H1 (cell line): ENCODE results near the gene DPH6. TPM values are rescaled to one million over a fixed set of nuclear protein-coding genes. Genes with fewer than 3 reads are reported as not detected.

Experiments used
- CTCF ChIA-PET: fragments of 300-600 bp; sonication (Branson Sonifier 250); formaldehyde crosslinking; loops from one replicate; lab custom pipeline; 2021; ENCODE audit not compliant: partially characterized antibody; lab: Charles Lee
- POLR2A ChIA-PET: fragments of 300-600 bp; sonication (Branson Sonifier 250); formaldehyde crosslinking; loops from one replicate; lab custom pipeline; 2021; ENCODE audit warnings: inconsistent platforms; ENCODE audit not compliant: partially characterized antibody; lab: Charles Lee
- DNase-seq, 2 experiments: peaks; one replicate each; pipeline versions ENCODE4 v3.0.0 to v3.0.0-alpha.2; 2010 to 2022; ENCODE audit warnings: low spot score in 2 of 2, low read depth in 1 of 2, mixed read lengths in 1 of 2
- FAIRE-seq: peaks from 2 replicates; lab custom pipeline; 2011; peaks lifted over from hg19 to GRCh38; lab: Jason Lieb, UNC
- H2AFZ ChIP-seq: 2 replicates; pipeline ENCODE4 v1.8.1; 2012; ENCODE audit warnings: low read length, inconsistent platforms
- H2AK5ac ChIP-seq: 2 replicates; pipeline ENCODE4 v1.6.1; 2013; ENCODE audit warnings: low read depth, low read length
- H2BK120ac ChIP-seq: replicated peaks from 2 replicates; pipeline ENCODE3; 2013; ENCODE audit warnings: low read depth, low read length, inconsistent platforms
- H2BK12ac ChIP-seq: 2 replicates; pipeline ENCODE4 v1.6.1; 2013; ENCODE audit warnings: low read depth, low read length
- H2BK15ac ChIP-seq: 2 replicates; pipeline ENCODE4 v1.6.1; 2013; ENCODE audit warnings: low read length
- H2BK20ac ChIP-seq: 2 replicates; pipeline ENCODE4 v1.6.1; 2013; ENCODE audit warnings: low read length
- H2BK5ac ChIP-seq: 2 replicates; pipeline ENCODE4 v1.6.1; 2013; ENCODE audit warnings: low read depth, low read length
- H3K14ac ChIP-seq: 2 replicates; pipeline ENCODE4 v1.6.1; 2013; ENCODE audit warnings: inconsistent platforms; ENCODE audit not compliant: insufficient read length
- H3K18ac ChIP-seq: 2 replicates; pipeline ENCODE4 v1.6.1; 2013; ENCODE audit warnings: low read length; ENCODE audit errors: extremely low read depth
- H3K23ac ChIP-seq: 2 replicates; pipeline ENCODE4 v1.6.1; 2013; ENCODE audit warnings: inconsistent platforms; ENCODE audit not compliant: insufficient read length
- H3K23me2 ChIP-seq: 2 replicates; pipeline ENCODE4 v1.6.1; 2013; ENCODE audit warnings: low read depth, low read length
- H3K27ac ChIP-seq: 2 replicates; pipeline ENCODE4 v1.6.1; 2011; ENCODE audit warnings: low read depth, low read length, inconsistent platforms
- H3K27me3 ChIP-seq, 4 experiments: replicated peaks in 1 of 4; 1 replicate in 1 of 4; 2 replicates in 3 of 4; pipeline versions ENCODE4 v1.6.1 to v1.8.1; 2011 to 2013; ENCODE audit warnings: low read length in 3 of 4, mild to moderate bottlenecking in 3 of 4, inconsistent platforms in 2 of 4, mixed read lengths in 2 of 4, moderate library complexity in 1 of 4; ENCODE audit not compliant: control insufficient read depth in 3 of 4, insufficient read depth in 3 of 4; ENCODE audit errors: extremely low read depth in 1 of 4
- H3K36me3 ChIP-seq, 4 experiments: 2 replicates each; pipeline versions ENCODE4 v1.6.1 to v1.8.1; 2011 to 2013; ENCODE audit warnings: mild to moderate bottlenecking in 4 of 4, low read length in 3 of 4, moderate library complexity in 2 of 4, control low read depth in 1 of 4, inconsistent platforms in 1 of 4; ENCODE audit not compliant: insufficient read depth in 4 of 4, control insufficient read depth in 2 of 4
- H3K4ac ChIP-seq: replicated peaks from 2 replicates; pipeline ENCODE3; 2013; ENCODE audit warnings: low read length, low read depth, mixed read lengths, inconsistent platforms; ENCODE audit not compliant: insufficient read length
- H3K4me1 ChIP-seq, 4 experiments: replicated peaks in 1 of 4; 1 replicate in 1 of 4; 2 replicates in 3 of 4; pipeline versions ENCODE4 v1.6.1 to v1.8.1; 2011 to 2013; ENCODE audit warnings: low read length in 3 of 4, inconsistent platforms in 2 of 4, mixed read lengths in 1 of 4; ENCODE audit not compliant: insufficient read depth in 4 of 4, control insufficient read depth in 3 of 4
- H3K4me2 ChIP-seq, 2 experiments: 2 replicates each; pipeline versions ENCODE4 v1.6.1 to v1.8.1; 2011 to 2013; ENCODE audit warnings: low read depth in 2 of 2, low read length in 2 of 2, control low read depth in 1 of 2, inconsistent platforms in 1 of 2, mild to moderate bottlenecking in 1 of 2; ENCODE audit not compliant: insufficient read depth in 1 of 2
- H3K4me3 ChIP-seq, 4 experiments: fragments of 200-600, 300-600 bp in 1 of 4; sonication (generic), shearing (Covaris generic), sonication (Bioruptor Twin) in 1 of 4; 2 replicates each; pipeline versions ENCODE4 v1.5.1 to v1.8.1; 2011 to 2016; ENCODE audit warnings: low read length in 4 of 4, low read depth in 3 of 4, control low read depth in 2 of 4, inconsistent platforms in 2 of 4, mild to moderate bottlenecking in 2 of 4, mixed read lengths in 1 of 4, moderate library complexity in 1 of 4; ENCODE audit not compliant: insufficient read depth in 2 of 4; ENCODE audit errors: extremely low read depth in 1 of 4
- H3K56ac ChIP-seq: replicated peaks from 2 replicates; pipeline ENCODE3; 2013; ENCODE audit warnings: low read depth, mild to moderate bottlenecking, mixed read lengths, low read length, inconsistent platforms; ENCODE audit not compliant: insufficient read length
- H3K79me1 ChIP-seq: 2 replicates; pipeline ENCODE4 v1.6.1; 2013; ENCODE audit warnings: low read depth, low read length, control low read depth
- H3K79me2 ChIP-seq, 2 experiments: 2 replicates each; pipeline versions ENCODE4 v1.6.1 to v1.8.1; 2012 to 2013; ENCODE audit warnings: low read length in 2 of 2, mild to moderate bottlenecking in 2 of 2, inconsistent platforms in 1 of 2; ENCODE audit not compliant: insufficient read depth in 2 of 2, control insufficient read depth in 1 of 2
- H3K9ac ChIP-seq, 4 experiments: replicated peaks in 1 of 4; 1 replicate in 1 of 4; 2 replicates in 3 of 4; pipeline versions ENCODE4 v1.6.1 to v1.8.1; 2011 to 2013; ENCODE audit warnings: low read depth in 3 of 4, low read length in 3 of 4, control low read depth in 2 of 4, mild to moderate bottlenecking in 2 of 4, moderate library complexity in 2 of 4, inconsistent platforms in 1 of 4; ENCODE audit errors: extremely low read depth in 1 of 4
- H3K9me3 ChIP-seq, 2 experiments: 2 replicates each; pipeline versions ENCODE4 v1.6.1 to v1.8.1; 2012 to 2013; ENCODE audit warnings: mild to moderate bottlenecking in 2 of 2, moderate library complexity in 2 of 2, control low read depth in 1 of 2, inconsistent platforms in 1 of 2, low read depth in 1 of 2, low read length in 1 of 2, mixed read lengths in 1 of 2; ENCODE audit not compliant: insufficient read depth in 2 of 2
- H4K20me1 ChIP-seq, 2 experiments: replicated peaks in 1 of 2; 2 replicates each; pipeline versions ENCODE3 to v1.8.1; 2011 to 2013; ENCODE audit warnings: inconsistent platforms in 2 of 2, low read length in 2 of 2, mild to moderate bottlenecking in 1 of 2; ENCODE audit not compliant: insufficient read depth in 2 of 2, control insufficient read depth in 1 of 2
- H4K5ac ChIP-seq: 2 replicates; pipeline ENCODE4 v1.6.1; 2013; ENCODE audit warnings: low read length, low read depth, mixed read lengths, inconsistent platforms; ENCODE audit not compliant: insufficient read length
- H4K8ac ChIP-seq: 2 replicates; pipeline ENCODE4 v1.8.0; 2013; ENCODE audit warnings: mild to moderate bottlenecking, moderate library complexity, low read length, inconsistent platforms; ENCODE audit not compliant: insufficient read depth; ENCODE audit errors: extremely low read depth
- H4K91ac ChIP-seq: replicated peaks from 2 replicates; pipeline ENCODE3; 2013; ENCODE audit warnings: low read length, mixed read lengths, inconsistent platforms; ENCODE audit not compliant: insufficient read length
- ATF2 ChIP-seq: IDR thresholded peaks from 2 replicates; pipeline ENCODE4 v1.6.1; 2012; ENCODE audit warnings: low read length, inconsistent platforms
- CBX5 ChIP-seq: fragments of 300-800, 300-1000 bp; sonication (generic); IDR thresholded peaks from 2 replicates; pipeline ENCODE4 v1.7.1; 2016; ENCODE audit warnings: antibody characterized with exemption, low read length, low read depth
- CEBPB ChIP-seq: IDR thresholded peaks from 2 replicates; pipeline ENCODE4 v1.6.1; 2012; ENCODE audit warnings: low read depth, low read length
- CTBP2 ChIP-seq: IDR thresholded peaks from 2 replicates; pipeline ENCODE4 v1.7.0; 2011; ENCODE audit warnings: borderline replicate concordance, mild to moderate bottlenecking, moderate library complexity, mixed read lengths, low read length; ENCODE audit not compliant: insufficient read depth, insufficient read length
- EGR1 ChIP-seq: IDR thresholded peaks from 2 replicates; pipeline ENCODE4 v1.6.1; 2011; ENCODE audit warnings: low read depth, low read length, borderline replicate concordance
- JUND ChIP-seq: IDR thresholded peaks from 2 replicates; pipeline ENCODE4 v1.6.1; 2011; ENCODE audit warnings: mild to moderate bottlenecking, improper control_type of control experiment, low read length
- NANOG ChIP-seq: IDR thresholded peaks from 2 replicates; pipeline ENCODE4 v1.6.1; 2011; ENCODE audit warnings: low read length, low read depth, mild to moderate bottlenecking, inconsistent platforms; ENCODE audit not compliant: insufficient read depth, poor library complexity, severe bottlenecking
- NRF1 ChIP-seq: IDR thresholded peaks from 2 replicates; pipeline ENCODE4 v1.6.1; 2011; ENCODE audit warnings: mild to moderate bottlenecking, low read depth, low read length, improper control_type of control experiment
- PHF8 ChIP-seq: fragments of 200-600 bp; sonication (generic); conservative IDR thresholded peaks from 2 replicates; pipeline ENCODE4 v1.7.1; 2012; ENCODE audit warnings: low read depth, mild to moderate bottlenecking, inconsistent platforms, low read length, moderate library complexity
- POLR2AphosphoS5 ChIP-seq: IDR thresholded peaks from 2 replicates; pipeline ENCODE4 v1.6.1; 2011; ENCODE audit warnings: low read depth, low read length
- SIRT6 ChIP-seq: IDR thresholded peaks from one replicate; pipeline ENCODE4 v1.7.1; 2012; ENCODE audit warnings: low read length, inconsistent platforms
- SUZ12 ChIP-seq: fragments of 200-600 bp; sonication (generic); IDR thresholded peaks from 2 replicates; pipeline ENCODE4 v1.6.1; 2012; ENCODE audit warnings: mild to moderate bottlenecking, inconsistent platforms, low read length, moderate library complexity, mixed read lengths
- whole genome bisulfite sequencing, 2 experiments: shearing (Covaris generic) in 1 of 2; methylation state at CpG; one replicate each; pipeline versions ENCODE4 v1.1.6 to v1.1.7; 2013 to 2015; ENCODE audit warnings: low lambda C conversion rate in 2 of 2, mixed read lengths in 2 of 2, inconsistent platforms in 1 of 2, low coverage in 1 of 2, missing lambda C conversion rate in 1 of 2; ENCODE audit not compliant: insufficient replicate concordance in 2 of 2, insufficient coverage in 1 of 2, insufficient read length in 1 of 2; ENCODE audit errors: extremely low coverage in 1 of 2, missing lambda C conversion rate in 1 of 2; 5-methylcytosine and 5-hydroxymethylcytosine counted together
- polyA plus RNA-seq, 7 experiments: library from polyadenylated mRNA; depleted of rRNA in 3 of 7; stranded (reverse) in 5 of 7; unstranded in 2 of 7; fragments of >200 nt in 5 of 7; fragments of 200-250 nt in 2 of 7; gene quantifications; 1 replicate in 5 of 7; 2 replicates in 1 of 7; 4 replicates in 1 of 7; pipeline versions ENCODE4 v1.2.1 to v1.2.3, GENCODE V29; 2011 to 2013; ENCODE audit warnings: missing spikeins in 2 of 7, mixed read lengths in 2 of 7
- total RNA-seq: library from RNA; stranded (reverse); fragmentation: NEBNext Ultra II Directional; extraction: Animal tissue kit (Norgen Biotek cat#: 25700); gene quantifications from 2 replicates; pipeline ENCODE4 v1.2.1, GENCODE V29; 2021

The DPH6 gene
- total and polyA plus RNA-seq, 2 of the 8 experiments (the other 6 are each of a cell fraction or from before 2014, with no cell fraction given), result 21.6 to 30.5 TPM

- H3K79me1 ChIP-seq, result no peaks in the 10 kb centered on the region
- no peak overlapping the region for H3K18ac ChIP-seq
- no peak overlapping the region for H2BK5ac ChIP-seq
- no peaks in the 10 kb centered on the region for H3K79me2 ChIP-seq
- CTCF ChIA-PET, result no interaction called here
- H2BK120ac ChIP-seq, result no peak overlapping the region
- no peak overlapping the region for H3K9ac ChIP-seq
- no peak overlapping the region for H3K4ac ChIP-seq
- H4K20me1 ChIP-seq, result no peaks in the 10 kb centered on the region
- H3K14ac ChIP-seq, result no peak overlapping the region
- no peak overlapping the region for H4K91ac ChIP-seq
- H3K27ac ChIP-seq, result no peak overlapping the region
- no peaks in the 10 kb centered on the region for H3K9me3 ChIP-seq
- no peak overlapping the region for H4K5ac ChIP-seq
- H2AFZ ChIP-seq, result no peak overlapping the region
- TF ChIP-seq CBX5, result no peak
- TF ChIP-seq NRF1, result no peak
- TF ChIP-seq NANOG, result no peak
- no peak for TF ChIP-seq EGR1
- TF ChIP-seq SIRT6, result no peak
- TF ChIP-seq POLR2AphosphoS5, result no peak
- TF ChIP-seq JUND, result no peak
- no peak for TF ChIP-seq PHF8
- no peak for TF ChIP-seq ATF2
- TF ChIP-seq SUZ12, result no peak
- no peak for TF ChIP-seq CTBP2
- no peak for TF ChIP-seq CEBPB
- no peak overlapping the region for H3K56ac ChIP-seq
- no peak overlapping the region for H2BK20ac ChIP-seq
- peaks cover 0 to 4% (median 0%) of the 10 kb centered on the region in 4 experiments; a peak in 2 of 7 replicates for H3K4me1 ChIP-seq
- POLR2A ChIA-PET, result no interaction called here
- H3K23ac ChIP-seq, result no peak overlapping the region
- H3K4me2 ChIP-seq, result no peak overlapping the region
- no peak for FAIRE-seq
- H3K27me3 ChIP-seq, result no peaks in the 10 kb centered on the region
- H2BK15ac ChIP-seq, result no peak overlapping the region
- no peak overlapping the region for H2AK5ac ChIP-seq
- H4K8ac ChIP-seq, result no peak overlapping the region
- H2BK12ac ChIP-seq, result no peak overlapping the region
- no peaks in the 10 kb centered on the region for H3K36me3 ChIP-seq
- DNase-seq, result no peak
- no peak overlapping the region for H3K4me3 ChIP-seq
- no peaks in the 10 kb centered on the region for H3K23me2 ChIP-seq
- 91% methylated on average over 3 of the region's 3 CpGs; no CpG with 5 or more reads in 1 of the 2 experiments for WGBS, 2 experiments
Observed at GRCh38 chr15:35495080-35495479, 50.9 kb downstream of the DPH6 start.
